Measurements from ENCODE around the gene FILIP1L. TPM values are rescaled to one million over a fixed set of nuclear protein-coding genes. Genes with fewer than 3 reads are reported as not detected.

Gene FILIP1L
- total and polyA plus RNA-seq, 2 of the 13 experiments (the other 11 are each of a cell fraction or from before 2014, with no cell fraction given) = 8.1 to 187 TPM

DNA sequence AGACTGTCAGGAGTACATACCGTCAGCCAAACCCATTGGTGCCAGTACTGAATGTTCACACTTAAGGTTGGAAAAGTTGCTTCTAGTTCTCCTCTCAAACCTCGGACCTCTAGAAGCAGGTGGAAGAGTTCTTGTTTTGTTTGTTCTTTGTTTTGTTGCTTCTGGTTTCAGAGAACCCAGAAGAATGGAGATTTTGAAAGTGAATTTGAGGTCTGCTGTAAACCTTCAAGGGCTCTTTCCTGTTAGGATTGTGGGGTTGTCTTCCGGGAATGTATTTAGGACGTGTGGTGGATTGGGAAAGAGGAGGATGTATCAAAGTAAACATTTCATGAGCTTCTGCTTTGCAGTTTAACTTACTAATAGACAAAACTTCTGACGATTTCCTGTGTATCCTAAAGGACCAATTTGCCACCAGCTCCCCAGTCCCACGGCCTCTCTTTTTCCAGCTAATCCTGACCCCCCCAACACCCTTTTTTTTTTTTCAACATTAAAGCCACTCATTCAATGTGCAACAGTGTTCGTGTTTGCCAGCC, 50.3 kb downstream of the FILIP1L start (continued):
- TF ChIP-seq NAIF1 (CRISPR knock-in tag; IDR thresholded peaks at IDR 0.05; ENCODE audit: borderline replicate concordance) (no peak; the same call in 1 of the 2 replicates), ZBTB7A (CRISPR knock-in tag; IDR thresholded peaks at IDR 0.05) (no peak), ZSCAN30 (CRISPR knock-in tag; IDR thresholded peaks at IDR 0.05) (no peak), AKAP8 (CRISPR knock-in tag; IDR thresholded peaks at IDR 0.05) (0 out of 2 replicates have a peak, but pooled peaks have one; percentile 22), NCOA5 (CRISPR knock-in tag; IDR thresholded peaks at IDR 0.05) (no peak), ZNF44 (CRISPR knock-in tag; IDR thresholded peaks at IDR 0.05) (no peak), ZFP1 (CRISPR knock-in tag; IDR thresholded peaks at IDR 0.05) (0 out of 2 replicates have a peak, but pooled peaks have one; percentile 74), ZNF614 (CRISPR knock-in tag; IDR thresholded peaks at IDR 0.05; ENCODE audit: borderline replicate concordance) (peak; percentile 85), ZNF460 (CRISPR knock-in tag; IDR thresholded peaks at IDR 0.05; ENCODE audit: borderline replicate concordance) (no peak), ZKSCAN1 (IDR thresholded peaks at IDR 0.05; ENCODE audit: low read length) (no peak), SOX13 (IDR thresholded peaks at IDR 0.05) (0 out of 2 replicates have a peak, but pooled peaks have one; percentile 22), SOX13 (CRISPR knock-in tag; conservative IDR thresholded peaks at IDR 0.05 in 1 of 2, IDR thresholded peaks at IDR 0.05 in 1 of 2) (peak in 1 of 2 experiments; percentile 88; a peak in 2 of 4 replicates), NBN (conservative IDR thresholded peaks at IDR 0.05) (no peak), ZSCAN20 (CRISPR knock-in tag; IDR thresholded peaks at IDR 0.05; ENCODE audit: borderline replicate concordance) (no peak), SNAPC2 (CRISPR knock-in tag; IDR thresholded peaks at IDR 0.05) (no peak), FLYWCH1 (CRISPR knock-in tag; IDR thresholded peaks at IDR 0.05) (no peak), CREB1 (IDR thresholded peaks at IDR 0.05) (no peak), CREB1 (CRISPR knock-in tag; IDR thresholded peaks at IDR 0.05) (peak; percentile 75), THAP11 (CRISPR knock-in tag; IDR thresholded peaks at IDR 0.05) (peak; percentile 74), MXD4 (CRISPR knock-in tag; IDR thresholded peaks at IDR 0.05) (no peak), SMARCC2 (IDR thresholded peaks at IDR 0.05) (no peak), ZBTB42 (CRISPR knock-in tag; IDR thresholded peaks at IDR 0.05) (no peak)
- TF ChIP-seq, protein P1, sequence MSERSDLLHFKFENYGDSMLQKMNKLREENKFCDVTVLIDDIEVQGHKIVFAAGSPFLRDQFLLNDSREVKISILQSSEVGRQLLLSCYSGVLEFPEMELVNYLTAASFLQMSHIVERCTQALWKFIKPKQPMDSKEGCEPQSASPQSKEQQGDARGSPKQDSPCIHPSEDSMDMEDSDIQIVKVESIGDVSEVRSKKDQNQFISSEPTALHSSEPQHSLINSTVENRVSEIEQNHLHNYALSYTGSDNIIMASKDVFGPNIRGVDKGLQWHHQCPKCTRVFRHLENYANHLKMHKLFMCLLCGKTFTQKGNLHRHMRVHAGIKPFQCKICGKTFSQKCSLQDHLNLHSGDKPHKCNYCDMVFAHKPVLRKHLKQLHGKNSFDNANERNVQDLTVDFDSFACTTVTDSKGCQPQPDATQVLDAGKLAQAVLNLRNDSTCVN (CRISPR knock-in tag; IDR thresholded peaks at IDR 0.05; ENCODE audit: borderline replicate concordance) = peak; percentile 98
- TF ChIP-seq, protein P2, sequence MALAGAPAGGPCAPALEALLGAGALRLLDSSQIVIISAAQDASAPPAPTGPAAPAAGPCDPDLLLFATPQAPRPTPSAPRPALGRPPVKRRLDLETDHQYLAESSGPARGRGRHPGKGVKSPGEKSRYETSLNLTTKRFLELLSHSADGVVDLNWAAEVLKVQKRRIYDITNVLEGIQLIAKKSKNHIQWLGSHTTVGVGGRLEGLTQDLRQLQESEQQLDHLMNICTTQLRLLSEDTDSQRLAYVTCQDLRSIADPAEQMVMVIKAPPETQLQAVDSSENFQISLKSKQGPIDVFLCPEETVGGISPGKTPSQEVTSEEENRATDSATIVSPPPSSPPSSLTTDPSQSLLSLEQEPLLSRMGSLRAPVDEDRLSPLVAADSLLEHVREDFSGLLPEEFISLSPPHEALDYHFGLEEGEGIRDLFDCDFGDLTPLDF (CRISPR knock-in tag; IDR thresholded peaks at IDR 0.05) = no peak
- TF ChIP-seq, protein P3, sequence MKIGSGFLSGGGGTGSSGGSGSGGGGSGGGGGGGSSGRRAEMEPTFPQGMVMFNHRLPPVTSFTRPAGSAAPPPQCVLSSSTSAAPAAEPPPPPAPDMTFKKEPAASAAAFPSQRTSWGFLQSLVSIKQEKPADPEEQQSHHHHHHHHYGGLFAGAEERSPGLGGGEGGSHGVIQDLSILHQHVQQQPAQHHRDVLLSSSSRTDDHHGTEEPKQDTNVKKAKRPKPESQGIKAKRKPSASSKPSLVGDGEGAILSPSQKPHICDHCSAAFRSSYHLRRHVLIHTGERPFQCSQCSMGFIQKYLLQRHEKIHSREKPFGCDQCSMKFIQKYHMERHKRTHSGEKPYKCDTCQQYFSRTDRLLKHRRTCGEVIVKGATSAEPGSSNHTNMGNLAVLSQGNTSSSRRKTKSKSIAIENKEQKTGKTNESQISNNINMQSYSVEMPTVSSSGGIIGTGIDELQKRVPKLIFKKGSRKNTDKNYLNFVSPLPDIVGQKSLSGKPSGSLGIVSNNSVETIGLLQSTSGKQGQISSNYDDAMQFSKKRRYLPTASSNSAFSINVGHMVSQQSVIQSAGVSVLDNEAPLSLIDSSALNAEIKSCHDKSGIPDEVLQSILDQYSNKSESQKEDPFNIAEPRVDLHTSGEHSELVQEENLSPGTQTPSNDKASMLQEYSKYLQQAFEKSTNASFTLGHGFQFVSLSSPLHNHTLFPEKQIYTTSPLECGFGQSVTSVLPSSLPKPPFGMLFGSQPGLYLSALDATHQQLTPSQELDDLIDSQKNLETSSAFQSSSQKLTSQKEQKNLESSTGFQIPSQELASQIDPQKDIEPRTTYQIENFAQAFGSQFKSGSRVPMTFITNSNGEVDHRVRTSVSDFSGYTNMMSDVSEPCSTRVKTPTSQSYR (CRISPR knock-in tag; IDR thresholded peaks at IDR 0.05; ENCODE audit: borderline replicate concordance) = no peak; the same call in 1 of the 2 replicates
- TF ChIP-seq, protein P4, sequence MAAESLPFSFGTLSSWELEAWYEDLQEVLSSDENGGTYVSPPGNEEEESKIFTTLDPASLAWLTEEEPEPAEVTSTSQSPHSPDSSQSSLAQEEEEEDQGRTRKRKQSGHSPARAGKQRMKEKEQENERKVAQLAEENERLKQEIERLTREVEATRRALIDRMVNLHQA (CRISPR knock-in tag; IDR thresholded peaks at IDR 0.05) = no peak

Data from HepG2 (cell line).